ENCODE data around the gene THY1.
"Not testable (repeated sequence)": the region's sequence is repeated elsewhere in the genome, so short reads cannot be mapped to it uniquely, and the experiment has no call there.

- TF ChIP-seq CTCF (conservative IDR thresholded peaks at IDR 0.05); ZFX (IDR thresholded peaks at IDR 0.05): not testable (repeated sequence)
Observed at GRCh38 chr11:119455708-119456107, 32.7 kb upstream of the THY1 start.

Measured in C4-2B (cell line).